ENCODE results near the gene TNN.
A peak's percentile ranks its signal among the peaks of the same experiment; 100 is the strongest.

Gene TNN

GRCh38 chr1:175114996-175115395 lies 47.4 kb downstream of the TNN start:
- no peak for DNase-seq

GRCh38 chr1:175116210-175116798 lies 48.7 kb downstream of the TNN start:
- no peak for DNase-seq

- DNase-seq: no peak
These were observed 49.3 kb downstream of the TNN start for GRCh38 chr1:175116903-175117302.

- DNase-seq: no peak
These were observed 51.0 kb downstream of the TNN start for GRCh38 chr1:175118375-175119367.

GRCh38 chr1:175120511-175120910 lies 52.9 kb downstream of the TNN start:
- no peak for DNase-seq

- DNase-seq: no peak
These were observed 57.2 kb downstream of the TNN start for GRCh38 chr1:175124861-175125260.

GRCh38 chr1:175126347-175126746 lies 58.7 kb downstream of the TNN start:
- no peak for DNase-seq

- no peak for DNase-seq
These were observed 59.9 kb downstream of the TNN start for GRCh38 chr1:175127565-175127964.

GRCh38 chr1:175128523-175128922 lies 60.9 kb downstream of the TNN start:
- DNase-seq: no peak

- peak; percentile 87 for DNase-seq
These were observed 61.5 kb downstream of the TNN start for GRCh38 chr1:175129182-175129581.

GRCh38 chr1:175129644-175129996 lies 62.0 kb downstream of the TNN start:
- DNase-seq: no peak

GRCh38 chr1:175129997-175130648 lies 62.5 kb downstream of the TNN start:
- DNase-seq: no peak

- no peak for DNase-seq
These were observed 63.0 kb downstream of the TNN start for GRCh38 chr1:175130649-175131045.

- peak; percentile 28 for DNase-seq
These were observed 63.5 kb downstream of the TNN start for GRCh38 chr1:175131095-175131494.

- peak; percentile 80 for DNase-seq
These were observed 64.8 kb downstream of the TNN start for GRCh38 chr1:175132436-175132835.

GRCh38 chr1:175133673-175134435 lies 66.2 kb downstream of the TNN start:
- DNase-seq: peak; percentile 17

- no peak for DNase-seq
These were observed 66.9 kb downstream of the TNN start for GRCh38 chr1:175134500-175134899.

GRCh38 chr1:175136246-175136645 lies 68.6 kb downstream of the TNN start:
- peak; percentile 49 for DNase-seq

GRCh38 chr1:175137369-175137768 lies 69.7 kb downstream of the TNN start:
- DNase-seq: no peak

GRCh38 chr1:175138579-175138978 lies 70.9 kb downstream of the TNN start:
- DNase-seq: no peak

- no peak for DNase-seq
These were observed 78.4 kb downstream of the TNN start for GRCh38 chr1:175145899-175146528.

GRCh38 chr1:175146529-175147213 lies 79.0 kb downstream of the TNN start:
- DNase-seq: peak; percentile 48

All from fibroblast of skin of abdomen (primary cell).